Activated CD8-positive, alpha-beta T cell treated with anti-CD3 and anti-CD28 coated beads for 36 hours (primary cell): ENCODE measurements around the gene FAM151A. TPM values are rescaled to one million over a fixed set of nuclear protein-coding genes. Genes with fewer than 3 reads are reported as not detected.

Source experiments
- ATAC-seq: fragments of 200-7000 bp; cut with Tn5 transposase; one replicate; pipeline ENCODE4 v1.10.0; 2021; ENCODE audit warnings: mild to moderate bottlenecking, moderate library complexity
- CTCF ChIA-PET: fragments of 350-600 bp; sonication (Branson Sonifier 250); formaldehyde crosslinking; loops from one replicate; lab custom pipeline; 2021; ENCODE audit warnings: antibody characterized with exemption; lab: Charles Lee
- POLR2A ChIA-PET: fragments of 350-600 bp; sonication (Branson Sonifier 250); formaldehyde crosslinking; loops from one replicate; lab custom pipeline; 2021; ENCODE audit warnings: antibody characterized with exemption; lab: Charles Lee
- DNase-seq: peaks from one replicate; pipeline ENCODE4 v3.0.0-alpha.2; 2020
- H3K27ac Mint-ChIP-seq: one replicate; pipeline ENCODE4 v1.8.0; 2021; ENCODE audit warnings: mild to moderate bottlenecking, mixed read lengths
- H3K27me3 Mint-ChIP-seq: one replicate; pipeline ENCODE4 v1.8.0; 2021; ENCODE audit warnings: mixed read lengths
- H3K36me3 Mint-ChIP-seq: one replicate; pipeline ENCODE4 v1.8.0; 2021; ENCODE audit warnings: low read depth, mixed read lengths
- H3K4me1 Mint-ChIP-seq: one replicate; pipeline ENCODE4 v1.8.0; 2021; ENCODE audit warnings: low read depth, mixed read lengths
- H3K4me3 Mint-ChIP-seq: one replicate; pipeline ENCODE4 v1.8.0; 2021; ENCODE audit warnings: mild to moderate bottlenecking, moderate library complexity, mixed read lengths
- H3K9me3 Mint-ChIP-seq: one replicate; pipeline ENCODE4 v1.8.0; 2021; ENCODE audit warnings: mixed read lengths
- CTCF ChIP-seq: fragments of 200-600 bp; IDR thresholded peaks from one replicate; pipeline ENCODE4 v1.8.0; 2022; ENCODE audit warnings: antibody characterized with exemption, mild to moderate bottlenecking
- intact Hi-C: fragments of 100-400 bp; cut with micrococcal nuclease; formaldehyde crosslinking; loops from one replicate; pipeline ENCODE4 v1.10.0; 2022
- total RNA-seq, 2 experiments: library from RNA; stranded (reverse); gene quantifications; one replicate each; pipeline ENCODE4 v1.2.3, GENCODE V29; 2021

The FAM151A gene
- total RNA-seq, 2 experiments from 2014 or later = not detected

- Mint-ChIP-seq H3K4me1 (peaks cover 7% of the 10 kb centered on the region), H3K4me3 (no peak overlapping the region), H3K36me3 (no peaks in the 10 kb centered on the region), H3K9me3 (no peaks in the 10 kb centered on the region), H3K27ac (no peak overlapping the region), H3K27me3 (no peaks in the 10 kb centered on the region)
- POLR2A ChIA-PET = no interaction called here
- CTCF ChIA-PET = no interaction called here
- DNase-seq (no peak), ATAC-seq (no peak)
- intact Hi-C loops = no loop called here
- TF ChIP-seq CTCF = no peak
Observed at GRCh38 chr1:54585181-54586066, 37.9 kb downstream of the FAM151A start.

DNA sequence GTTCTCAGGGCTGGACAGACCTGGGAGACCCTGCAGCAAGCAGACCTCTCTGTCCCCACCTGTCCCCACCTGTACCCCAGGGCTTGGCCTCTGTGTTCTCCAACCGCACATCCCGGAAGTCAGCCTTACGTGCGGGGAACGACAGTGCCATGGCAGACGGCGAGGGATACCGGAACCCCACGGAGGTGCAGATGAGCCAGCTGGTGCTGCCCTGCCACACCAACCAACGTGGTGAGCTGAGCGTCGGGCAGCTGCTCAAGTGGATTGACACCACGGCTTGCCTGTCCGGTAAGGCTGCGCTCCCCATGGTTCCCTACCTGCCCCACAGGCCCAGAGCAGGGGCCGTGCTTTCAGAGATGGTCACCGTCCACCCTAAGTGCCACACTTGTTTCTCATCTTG lies 38.8 kb downstream of the FAM151A start:
- H3K36me3 Mint-ChIP-seq = no peaks in the 10 kb centered on the region
- intact Hi-C loops = no loop called here
- DNase-seq = no peak
- H3K27ac Mint-ChIP-seq = no peak overlapping the region
- no peaks in the 10 kb centered on the region for H3K27me3 Mint-ChIP-seq
- H3K9me3 Mint-ChIP-seq = no peaks in the 10 kb centered on the region
- POLR2A ChIA-PET = no interaction called here
- CTCF ChIA-PET = no interaction called here
- peaks cover 7% of the 10 kb centered on the region for H3K4me1 Mint-ChIP-seq
- H3K4me3 Mint-ChIP-seq = no peak overlapping the region
- ATAC-seq = no peak
- TF ChIP-seq CTCF = no peak

- POLR2A ChIA-PET = no interaction called here
Observed at GRCh38 chr1:54583871-54584270, 39.5 kb downstream of the FAM151A start.

GRCh38 chr1:54583307-54583686 lies 40.0 kb downstream of the FAM151A start:
- no peak for TF ChIP-seq CTCF
- ChIA-PET POLR2A (no interaction called here), CTCF (interaction anchor here (0.5 kb wide), 1 partner anchor 370 kb away, joined by 3 read pairs; no protein-coding TSS in a partner anchor)

More at GRCh38 chr1:54583871-54584270, 39.5 kb downstream of the FAM151A start:
- H3K36me3 Mint-ChIP-seq = no peaks in the 10 kb centered on the region
- H3K4me3 Mint-ChIP-seq = no peak overlapping the region
- no peaks in the 10 kb centered on the region for H3K27me3 Mint-ChIP-seq
- intact Hi-C loops = no loop called here
- peaks cover 7% of the 10 kb centered on the region for H3K4me1 Mint-ChIP-seq
- no peak for TF ChIP-seq CTCF
- DNase-seq (no peak), ATAC-seq (no peak)
- H3K27ac Mint-ChIP-seq = no peak overlapping the region
- no peaks in the 10 kb centered on the region for H3K9me3 Mint-ChIP-seq
- CTCF ChIA-PET = interaction anchor here (0.5 kb wide), 1 partner anchor 370 kb away, joined by 3 read pairs; no protein-coding TSS in a partner anchor

More at GRCh38 chr1:54583307-54583686, 40.0 kb downstream of the FAM151A start:
- DNase-seq (no peak), ATAC-seq (no peak)
- Mint-ChIP-seq H3K27ac (no peak overlapping the region), H3K36me3 (no peaks in the 10 kb centered on the region), H3K4me1 (peaks cover 2% of the 10 kb centered on the region), H3K9me3 (no peaks in the 10 kb centered on the region), H3K27me3 (no peaks in the 10 kb centered on the region), H3K4me3 (no peak overlapping the region)
- intact Hi-C loops = no loop called here
